GM12872 (cell line): ENCODE data around the gene COMP.

Source experiments
- CTCF ChIP-seq: IDR thresholded peaks from 3 replicates; pipeline ENCODE4 v1.5.1; 2011; ENCODE audit warnings: low read depth, mild to moderate bottlenecking, low read length, moderate library complexity; ENCODE audit not compliant: insufficient read depth

COMP gene

GRCh38 chr19:18793144-18794028, 2.3 kb upstream of the COMP start:
- TF ChIP-seq CTCF: no peak

- TF ChIP-seq CTCF: no peak
Observed at GRCh38 chr19:18792661-18793060, 1.6 kb upstream of the COMP start.

- no peak for TF ChIP-seq CTCF
Observed at GRCh38 chr19:18791315-18791678, 192 bp upstream of the COMP start.

- no peak for TF ChIP-seq CTCF
Observed at GRCh38 chr19:18789883-18790565, 1.1 kb downstream of the COMP start.

GRCh38 chr19:18789422-18789869, 1.7 kb downstream of the COMP start:
- TF ChIP-seq CTCF: no peak

GRCh38 chr19:18788529-18789421, 2.3 kb downstream of the COMP start:
- TF ChIP-seq CTCF: no peak
